IMR-90 (cell line): ENCODE measurements around the gene ABCB4.

Source experiments
- CEBPB ChIP-seq: IDR thresholded peaks from 2 replicates; pipeline ENCODE4 v1.6.1; 2012; ENCODE audit warnings: low read depth, low read length, improper control_type of control experiment
- MAFK ChIP-seq: IDR thresholded peaks from 2 replicates; pipeline ENCODE4 v1.6.1; 2012; ENCODE audit warnings: low read depth, low read length, improper control_type of control experiment
- POLR2A ChIP-seq: IDR thresholded peaks from 2 replicates; pipeline ENCODE4 v1.6.1; 2012; ENCODE audit warnings: mild to moderate bottlenecking, low read depth, low read length
- RCOR1 ChIP-seq: IDR thresholded peaks from 2 replicates; pipeline ENCODE4 v1.6.1; 2012; ENCODE audit warnings: mild to moderate bottlenecking, low read length, improper control_type of control experiment; ENCODE audit not compliant: insufficient replicate concordance
- TF ChIP-seq, protein P1 (sequence below): conservative IDR thresholded peaks from 2 replicates; pipeline ENCODE4 v1.5.1; 2012; ENCODE audit warnings: mild to moderate bottlenecking, low read depth, low read length, improper control_type of control experiment
- TF ChIP-seq, protein P2 (sequence below): fragments of 150-350 bp; IDR thresholded peaks from 2 replicates; pipeline ENCODE4 v1.6.1; 2016; ENCODE audit warnings: low read depth, mild to moderate bottlenecking, low read length, moderate library complexity, borderline replicate concordance

DNA sequence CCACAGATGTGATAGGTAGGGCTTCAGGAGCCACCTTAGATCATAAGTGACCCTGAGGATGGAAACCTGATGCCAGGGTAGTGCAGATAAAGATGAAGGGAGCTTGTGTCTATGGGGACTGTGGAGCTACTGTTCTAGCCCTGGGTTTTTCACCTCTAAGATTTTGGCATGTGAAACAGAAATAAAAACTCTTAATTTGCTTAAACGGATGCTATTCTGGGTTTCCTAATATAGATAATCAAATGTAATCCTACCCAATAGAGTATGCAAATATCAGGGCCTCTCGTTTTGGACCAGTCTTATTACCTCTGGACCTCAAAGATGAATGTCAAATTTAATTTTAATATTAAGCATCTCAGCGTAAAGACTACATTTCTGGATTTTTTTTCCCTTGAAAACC, 49.3 kb downstream of the ABCB4 start:
- TF ChIP-seq, protein P1, sequence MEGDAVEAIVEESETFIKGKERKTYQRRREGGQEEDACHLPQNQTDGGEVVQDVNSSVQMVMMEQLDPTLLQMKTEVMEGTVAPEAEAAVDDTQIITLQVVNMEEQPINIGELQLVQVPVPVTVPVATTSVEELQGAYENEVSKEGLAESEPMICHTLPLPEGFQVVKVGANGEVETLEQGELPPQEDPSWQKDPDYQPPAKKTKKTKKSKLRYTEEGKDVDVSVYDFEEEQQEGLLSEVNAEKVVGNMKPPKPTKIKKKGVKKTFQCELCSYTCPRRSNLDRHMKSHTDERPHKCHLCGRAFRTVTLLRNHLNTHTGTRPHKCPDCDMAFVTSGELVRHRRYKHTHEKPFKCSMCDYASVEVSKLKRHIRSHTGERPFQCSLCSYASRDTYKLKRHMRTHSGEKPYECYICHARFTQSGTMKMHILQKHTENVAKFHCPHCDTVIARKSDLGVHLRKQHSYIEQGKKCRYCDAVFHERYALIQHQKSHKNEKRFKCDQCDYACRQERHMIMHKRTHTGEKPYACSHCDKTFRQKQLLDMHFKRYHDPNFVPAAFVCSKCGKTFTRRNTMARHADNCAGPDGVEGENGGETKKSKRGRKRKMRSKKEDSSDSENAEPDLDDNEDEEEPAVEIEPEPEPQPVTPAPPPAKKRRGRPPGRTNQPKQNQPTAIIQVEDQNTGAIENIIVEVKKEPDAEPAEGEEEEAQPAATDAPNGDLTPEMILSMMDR, result no peak
- TF ChIP-seq MAFK (no peak), RCOR1 (no peak), POLR2A (no peak), CEBPB (no peak)
- TF ChIP-seq, protein P2, sequence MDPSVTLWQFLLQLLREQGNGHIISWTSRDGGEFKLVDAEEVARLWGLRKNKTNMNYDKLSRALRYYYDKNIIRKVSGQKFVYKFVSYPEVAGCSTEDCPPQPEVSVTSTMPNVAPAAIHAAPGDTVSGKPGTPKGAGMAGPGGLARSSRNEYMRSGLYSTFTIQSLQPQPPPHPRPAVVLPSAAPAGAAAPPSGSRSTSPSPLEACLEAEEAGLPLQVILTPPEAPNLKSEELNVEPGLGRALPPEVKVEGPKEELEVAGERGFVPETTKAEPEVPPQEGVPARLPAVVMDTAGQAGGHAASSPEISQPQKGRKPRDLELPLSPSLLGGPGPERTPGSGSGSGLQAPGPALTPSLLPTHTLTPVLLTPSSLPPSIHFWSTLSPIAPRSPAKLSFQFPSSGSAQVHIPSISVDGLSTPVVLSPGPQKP, result no peak
